Prostate gland (tissue), 2 donors: ENCODE results near the gene SEC14L6.

ENCODE experiments used
- CTCF ChIP-seq, 4 experiments: fragments of 200-600 bp in 2 of 4; fragments of 450-650 bp in 2 of 4; sonication (generic) in 2 of 4; IDR thresholded peaks; 1 replicate in 3 of 4; 2 replicates in 1 of 4; pipeline ENCODE4 v1.5.1; 2016 to 2019; ENCODE audit warnings: antibody characterized with exemption in 4 of 4, mild to moderate bottlenecking in 2 of 4, moderate library complexity in 2 of 4
- POLR2AphosphoS5 ChIP-seq: sonication (generic); formaldehyde crosslinking; IDR thresholded peaks from one replicate; pipeline ENCODE4 v1.6.1; 2017; ENCODE audit warnings: antibody characterized with exemption

- TF ChIP-seq CTCF (IDR thresholded peaks at IDR 0.05) (no peak), POLR2AphosphoS5 (no peak)
Observed at GRCh38 chr22:30564045-30564760, 17.7 kb upstream of the SEC14L6 start.
